Panc1 (cell line): ENCODE data around the gene EOGT. TPM values are rescaled to one million over a fixed set of nuclear protein-coding genes. Genes with fewer than 3 reads are reported as not detected.

Source experiments
- ATAC-seq: fragments of 200-7000 bp; cut with Tn5 transposase; 2 replicates; pipeline ENCODE4 v1.9.1; 2020; ENCODE audit warnings: mild to moderate bottlenecking, moderate library complexity
- BruUV-seq: library from RNA; stranded (reverse); fragments of 400-500 nt; replicated peaks from 2 replicates; lab custom pipeline; 2021; lab: Mats Ljungman, UMichigan
- CTCF ChIA-PET: fragments of 300-600 bp; sonication (Branson Sonifier 250); formaldehyde crosslinking; loops from one replicate; lab custom pipeline; 2022; ENCODE audit warnings: antibody characterized with exemption; lab: Charles Lee
- POLR2A ChIA-PET: fragments of 300-600 bp; sonication (Branson Sonifier 250); formaldehyde crosslinking; loops from one replicate; lab custom pipeline; 2022; ENCODE audit warnings: antibody characterized with exemption; lab: Charles Lee
- DNase-seq: peaks from one replicate; pipeline ENCODE4 v3.0.0-alpha.2; 2010; ENCODE audit warnings: low read depth, low spot score
- H3K27ac ChIP-seq: 2 replicates; pipeline ENCODE4 v1.5.1; 2011; ENCODE audit warnings: mild to moderate bottlenecking, low read length, inconsistent platforms
- H3K27me3 ChIP-seq: fragments of 200-500 bp; sonication (Bioruptor generic); 2 replicates; pipeline ENCODE4 v1.6.0; 2014; ENCODE audit warnings: low read length, inconsistent platforms; ENCODE audit not compliant: control insufficient read depth, insufficient read depth
- H3K36me3 ChIP-seq: fragments of 200-500 bp; sonication (Bioruptor generic); 2 replicates; pipeline ENCODE4 v1.5.1; 2014; ENCODE audit warnings: inconsistent platforms, mild to moderate bottlenecking, low read length, moderate library complexity; ENCODE audit not compliant: control insufficient read depth, insufficient read depth
- H3K4me1 ChIP-seq: 2 replicates; pipeline ENCODE4 v1.5.1; 2011; ENCODE audit warnings: inconsistent platforms, mild to moderate bottlenecking, low read length, moderate library complexity; ENCODE audit not compliant: control insufficient read depth, insufficient read depth
- H3K4me3 ChIP-seq, 2 experiments: 2 replicates each; pipeline ENCODE4 v1.5.1; 2011 to 2012; ENCODE audit warnings: low read depth in 2 of 2, low read length in 2 of 2, mild to moderate bottlenecking in 2 of 2, inconsistent platforms in 1 of 2, moderate library complexity in 1 of 2
- H3K9me3 ChIP-seq: fragments of 200-500 bp; sonication (Bioruptor generic); 2 replicates; pipeline ENCODE4 v1.5.1; 2014; ENCODE audit warnings: low read depth, mild to moderate bottlenecking, inconsistent platforms, low read length, moderate library complexity; ENCODE audit not compliant: control insufficient read depth, insufficient read depth
- CTCF ChIP-seq: fragments of 450-650 bp; IDR thresholded peaks from 2 replicates; pipeline ENCODE4 v1.5.1; 2017; ENCODE audit warnings: mild to moderate bottlenecking
- POLR2AphosphoS5 ChIP-seq: IDR thresholded peaks from 2 replicates; pipeline ENCODE4 v1.6.1; 2012; ENCODE audit warnings: mild to moderate bottlenecking, low read depth, low read length, moderate library complexity
- REST ChIP-seq, 2 experiments: IDR thresholded peaks; 2 replicates each; pipeline ENCODE4 v1.6.1; 2011 to 2012; ENCODE audit warnings: low read depth in 2 of 2, control low read depth in 1 of 2, low read length in 1 of 2, mild to moderate bottlenecking in 1 of 2, moderate library complexity in 1 of 2; ENCODE audit not compliant: insufficient read depth in 1 of 2
- SIN3A ChIP-seq: IDR thresholded peaks from 2 replicates; pipeline ENCODE4 v1.6.1; 2012; ENCODE audit warnings: low read depth, mild to moderate bottlenecking, low read length, moderate library complexity, borderline replicate concordance; ENCODE audit not compliant: insufficient read depth
- TCF7L2 ChIP-seq: IDR thresholded peaks from 2 replicates; pipeline ENCODE4 v1.6.1; 2011; ENCODE audit warnings: mild to moderate bottlenecking, low read depth, low read length, inconsistent platforms
- in situ Hi-C: cut with HindIII; loops from 2 replicates; pipeline ENCODE4 v1.10.0; 2016; ENCODE audit warnings: low sequenced_read_pairs, low pct_unique_long_range_greater_than_20kb
- intact Hi-C: fragments of 100-400 bp; cut with micrococcal nuclease; formaldehyde crosslinking; loops from one replicate; pipeline ENCODE4 v1.10.0; 2022; ENCODE audit not compliant: unreplicated experiment
- total RNA-seq: library from RNA; stranded (reverse); gene quantifications from one replicate; pipeline ENCODE4 v1.2.1, GENCODE V29; 2021; ENCODE audit not compliant: unreplicated experiment

The EOGT gene
- total RNA-seq, 1 experiment from 2014 or later, result 29.1 TPM

GRCh38 chr3:69005791-69006482 is 7.5 kb downstream of the EOGT start:
- in situ Hi-C loops (no loop called here), intact Hi-C loops (no loop called here)
- no peaks in the 10 kb centered on the region for H3K9me3 ChIP-seq
- DNase-seq (no peak), ATAC-seq (no peak)
- H3K27ac ChIP-seq, result no peak overlapping the region
- BruUV-seq, result no TSS peak
- ChIA-PET CTCF (no interaction called here), POLR2A (no interaction called here)
- no peaks in the 10 kb centered on the region for H3K4me1 ChIP-seq
- no peak overlapping the region for H3K4me3 ChIP-seq
- H3K36me3 ChIP-seq, result peaks cover 12% of the 10 kb centered on the region
- TF ChIP-seq CTCF (no peak), TCF7L2 (no peak), POLR2AphosphoS5 (no peak), SIN3A (no peak), REST (IDR thresholded peaks at IDR 0.05; ENCODE audit: insufficient read depth in 1 of 2, low read depth in 2 of 2, low read length in 1 of 2) (no peak)
- no peaks in the 10 kb centered on the region for H3K27me3 ChIP-seq

GRCh38 chr3:69005071-69005790 is 8.3 kb downstream of the EOGT start:
- peaks cover 12% of the 10 kb centered on the region for H3K36me3 ChIP-seq
- no peaks in the 10 kb centered on the region for H3K4me1 ChIP-seq
- no peak for ATAC-seq
- no peak for TF ChIP-seq POLR2AphosphoS5
- TF ChIP-seq CTCF, result no peak
- no peak for TF ChIP-seq SIN3A
- TF ChIP-seq REST (IDR thresholded peaks at IDR 0.05; ENCODE audit: insufficient read depth in 1 of 2, low read depth in 2 of 2, low read length in 1 of 2), result no peak
- TF ChIP-seq TCF7L2, result no peak
- CTCF ChIA-PET, result no interaction called here
- no peak for DNase-seq
- H3K4me3 ChIP-seq, result no peak overlapping the region
- H3K27me3 ChIP-seq, result no peaks in the 10 kb centered on the region
- intact Hi-C loops, result no loop called here
- POLR2A ChIA-PET, result no interaction called here
- no peak overlapping the region for H3K27ac ChIP-seq
- H3K9me3 ChIP-seq, result no peaks in the 10 kb centered on the region
- no TSS peak for BruUV-seq
- in situ Hi-C loops, result no loop called here
